Tibial nerve (tissue), 4 donors: Measurements from ENCODE around the gene CDH22.

Source experiments
- EP300 ChIP-seq, 2 donors: sonication (generic); formaldehyde crosslinking; IDR thresholded peaks; one replicate each; pipeline ENCODE4 v1.6.1; 2017; ENCODE audit warnings: antibody characterized with exemption in 2 of 2, mild to moderate bottlenecking in 1 of 2
- POLR2A ChIP-seq, 2 donors: fragments of 450-650 bp; IDR thresholded peaks; one replicate each; pipeline ENCODE4 v1.6.1; 2017; ENCODE audit warnings: antibody characterized with exemption in 2 of 2, mild to moderate bottlenecking in 2 of 2, moderate library complexity in 2 of 2
- TF ChIP-seq, protein P1 (sequence below), 5 experiments: fragments of 200-600 bp in 3 of 5; fragments of 450-650 bp in 2 of 5; sonication (generic) in 3 of 5; IDR thresholded peaks; one replicate each; pipeline ENCODE4 v1.5.1; 2016 to 2019; ENCODE audit warnings: antibody characterized with exemption in 5 of 5, mild to moderate bottlenecking in 3 of 5, moderate library complexity in 2 of 5

DNA sequence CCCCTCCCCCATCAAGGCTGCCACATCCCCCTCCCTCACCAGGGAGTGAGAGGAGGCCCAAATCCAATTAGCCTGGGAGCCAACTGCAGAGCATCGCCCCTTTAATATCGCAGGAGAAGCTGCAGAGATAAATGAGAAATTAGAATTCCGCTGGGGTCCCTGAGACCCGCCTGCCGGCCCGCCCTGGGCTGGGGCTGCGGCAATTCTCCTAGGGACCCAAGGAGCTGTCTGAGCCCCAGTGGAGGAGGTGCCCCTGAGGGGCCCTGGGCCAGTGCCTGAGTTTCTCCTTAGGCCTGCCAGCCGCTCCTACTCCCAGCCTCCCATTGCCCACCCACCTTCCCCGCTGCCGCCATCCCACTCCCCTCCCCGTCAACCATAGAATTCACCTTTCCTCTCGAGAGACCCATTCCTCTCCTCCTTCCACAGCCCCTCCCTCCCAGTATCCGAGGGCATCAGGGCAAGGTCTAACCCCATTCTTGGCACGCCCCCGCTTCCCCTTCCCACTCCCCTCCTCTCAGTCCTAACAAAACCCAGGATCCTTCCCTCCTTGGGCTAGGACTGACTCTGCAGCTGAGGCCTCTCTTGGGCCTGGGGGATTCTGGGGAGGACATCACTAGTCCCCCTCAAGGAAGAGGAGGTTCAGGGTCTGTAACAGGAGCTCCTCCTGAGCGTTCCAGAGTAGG lies 20.0 kb upstream of the CDH22 start:
- TF ChIP-seq POLR2A (IDR thresholded peaks at IDR 0.05) (no peak), EP300 (IDR thresholded peaks at IDR 0.05) (no peak)
- TF ChIP-seq, protein P1, sequence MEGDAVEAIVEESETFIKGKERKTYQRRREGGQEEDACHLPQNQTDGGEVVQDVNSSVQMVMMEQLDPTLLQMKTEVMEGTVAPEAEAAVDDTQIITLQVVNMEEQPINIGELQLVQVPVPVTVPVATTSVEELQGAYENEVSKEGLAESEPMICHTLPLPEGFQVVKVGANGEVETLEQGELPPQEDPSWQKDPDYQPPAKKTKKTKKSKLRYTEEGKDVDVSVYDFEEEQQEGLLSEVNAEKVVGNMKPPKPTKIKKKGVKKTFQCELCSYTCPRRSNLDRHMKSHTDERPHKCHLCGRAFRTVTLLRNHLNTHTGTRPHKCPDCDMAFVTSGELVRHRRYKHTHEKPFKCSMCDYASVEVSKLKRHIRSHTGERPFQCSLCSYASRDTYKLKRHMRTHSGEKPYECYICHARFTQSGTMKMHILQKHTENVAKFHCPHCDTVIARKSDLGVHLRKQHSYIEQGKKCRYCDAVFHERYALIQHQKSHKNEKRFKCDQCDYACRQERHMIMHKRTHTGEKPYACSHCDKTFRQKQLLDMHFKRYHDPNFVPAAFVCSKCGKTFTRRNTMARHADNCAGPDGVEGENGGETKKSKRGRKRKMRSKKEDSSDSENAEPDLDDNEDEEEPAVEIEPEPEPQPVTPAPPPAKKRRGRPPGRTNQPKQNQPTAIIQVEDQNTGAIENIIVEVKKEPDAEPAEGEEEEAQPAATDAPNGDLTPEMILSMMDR (IDR thresholded peaks at IDR 0.05), result no peak
